DLD1 (cell line): ENCODE measurements around the gene ZNF778.
"Not testable (repeated sequence)": the region's sequence is repeated elsewhere in the genome, so short reads cannot be mapped to it uniquely, and the experiment has no call there.

Experiments used
- in situ Hi-C: cut with HindIII; loops from 2 replicates; pipeline ENCODE4 v1.10.0; 2017; ENCODE audit warnings: low sequenced_read_pairs

ZNF778 gene

DNA sequence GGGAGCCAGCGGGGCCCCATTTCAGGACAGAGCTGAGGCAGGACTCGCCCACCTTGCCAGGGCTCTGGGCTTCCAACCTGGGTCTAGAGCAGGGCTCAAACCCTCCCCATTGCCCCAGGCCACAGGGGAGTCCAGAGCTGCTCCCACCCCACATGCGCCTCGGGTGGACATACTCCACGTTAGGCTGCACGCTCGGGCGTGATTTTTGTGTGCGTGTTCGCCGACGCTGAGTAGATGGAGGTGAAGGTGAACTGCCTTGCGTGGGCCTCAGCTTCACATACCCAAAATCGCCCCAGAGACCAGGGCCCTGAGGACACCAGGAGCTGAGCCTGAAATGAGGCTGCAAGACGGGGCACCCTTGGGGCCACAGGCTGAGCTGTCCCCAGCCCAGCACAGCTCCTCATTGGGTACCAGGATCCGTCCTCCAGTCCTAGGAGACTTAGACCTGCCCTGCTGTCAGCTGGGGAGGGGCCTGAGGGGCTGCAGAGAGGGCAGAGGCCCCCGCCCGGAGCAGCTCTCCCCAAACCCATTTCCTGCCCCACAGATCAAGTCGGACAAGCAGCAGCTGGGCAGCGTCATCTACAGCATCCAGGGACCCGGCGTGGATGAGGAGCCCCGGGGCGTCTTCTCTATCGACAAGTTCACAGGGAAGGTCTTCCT, 37.7 kb upstream of the ZNF778 start:
- in situ Hi-C loops: no loop called here

DNA sequence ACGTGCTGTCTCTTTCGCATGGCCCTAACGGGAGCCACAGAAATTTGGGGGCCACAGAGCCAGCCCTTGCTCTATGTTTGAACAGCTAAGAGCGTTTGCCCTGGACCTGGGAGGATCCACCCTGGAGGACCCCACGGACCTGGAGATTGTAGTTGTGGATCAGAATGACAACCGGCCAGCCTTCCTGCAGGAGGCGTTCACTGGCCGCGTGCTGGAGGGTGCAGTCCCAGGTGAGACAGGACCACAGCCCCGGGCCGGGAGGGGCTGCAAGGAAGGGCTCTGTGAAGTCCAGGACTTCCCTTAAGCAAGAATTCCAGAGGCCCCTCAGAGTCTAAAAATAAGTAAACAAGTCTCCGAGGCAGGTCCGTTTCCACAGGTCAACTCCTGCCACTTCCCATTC, 34.0 kb upstream of the ZNF778 start:
- in situ Hi-C loops: no loop called here

DNA sequence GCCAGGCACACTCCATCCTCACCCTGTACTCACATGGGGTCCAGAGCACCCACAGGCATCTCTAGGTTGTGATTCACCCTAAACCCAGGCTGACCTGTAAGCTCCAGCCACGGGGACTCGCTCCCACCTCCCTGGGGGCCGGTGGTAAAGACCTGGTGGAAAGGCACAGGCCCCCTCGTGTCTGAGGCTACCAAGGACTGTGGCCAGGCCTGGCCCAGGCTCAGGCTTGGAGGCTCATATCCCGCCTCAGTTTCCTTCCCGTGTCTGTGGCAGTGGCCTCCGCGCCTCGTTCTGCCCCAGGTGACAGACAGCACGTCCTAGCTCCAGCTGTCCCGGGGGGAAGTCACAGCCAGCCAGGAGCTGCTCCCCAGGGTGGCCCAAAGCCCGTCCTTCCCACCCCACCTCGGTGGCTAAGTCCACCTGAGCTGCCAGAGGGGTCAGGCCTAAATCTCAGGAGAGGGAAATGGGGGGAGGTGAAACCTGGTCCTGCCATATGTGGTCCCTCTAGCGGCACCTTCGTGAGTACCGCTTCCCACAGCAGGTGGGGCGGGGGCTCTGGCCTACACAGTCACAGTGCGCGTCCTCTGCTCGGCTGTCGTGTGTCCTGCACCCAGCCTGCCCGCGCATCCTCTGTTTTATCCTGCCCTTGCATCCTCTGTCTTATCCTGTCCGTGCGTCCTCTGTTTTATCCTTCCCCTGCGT, 33.4 kb upstream of the ZNF778 start:
- in situ Hi-C loops: no loop called here

GRCh38 chr16:89184677-89184932, 32.9 kb upstream of the ZNF778 start:
- in situ Hi-C loops: no loop called here

GRCh38 chr16:89184933-89185794, 32.3 kb upstream of the ZNF778 start:
- in situ Hi-C loops: no loop called here

DNA sequence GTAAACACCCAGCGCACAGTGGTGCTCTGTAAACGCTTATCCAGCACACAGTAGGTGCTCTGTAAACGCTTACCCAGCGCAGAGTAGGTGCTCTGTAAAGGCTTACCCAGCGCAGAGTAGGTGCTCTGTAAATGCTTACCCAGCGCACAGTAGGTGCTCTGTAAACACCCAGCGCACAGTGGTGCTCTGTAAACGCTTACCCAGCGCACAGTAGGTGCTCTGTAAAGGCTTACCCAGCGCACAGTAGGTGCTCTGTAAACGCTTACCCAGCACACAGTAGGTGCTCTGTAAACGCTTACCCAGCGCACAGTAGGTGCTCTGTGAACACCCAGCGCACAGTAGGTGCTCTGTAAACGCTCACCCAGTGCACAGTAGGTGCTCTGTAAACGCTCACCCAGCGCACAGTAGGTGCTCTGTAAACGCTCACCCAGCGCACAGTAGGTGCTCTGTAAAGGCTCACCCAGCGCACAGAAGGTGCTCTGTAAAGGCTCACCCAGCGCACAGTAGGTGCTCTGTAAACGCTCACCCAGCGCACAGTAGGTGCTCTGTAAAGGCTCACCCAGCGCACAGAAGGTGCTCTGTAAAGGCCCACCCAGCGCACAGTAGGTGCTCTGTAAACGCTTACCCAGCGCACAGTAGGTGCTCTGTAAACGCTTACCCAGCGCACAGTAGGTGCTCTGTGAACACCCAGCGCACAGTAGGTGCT, 31.5 kb upstream of the ZNF778 start:
- in situ Hi-C loops: not testable (repeated sequence)

DNA sequence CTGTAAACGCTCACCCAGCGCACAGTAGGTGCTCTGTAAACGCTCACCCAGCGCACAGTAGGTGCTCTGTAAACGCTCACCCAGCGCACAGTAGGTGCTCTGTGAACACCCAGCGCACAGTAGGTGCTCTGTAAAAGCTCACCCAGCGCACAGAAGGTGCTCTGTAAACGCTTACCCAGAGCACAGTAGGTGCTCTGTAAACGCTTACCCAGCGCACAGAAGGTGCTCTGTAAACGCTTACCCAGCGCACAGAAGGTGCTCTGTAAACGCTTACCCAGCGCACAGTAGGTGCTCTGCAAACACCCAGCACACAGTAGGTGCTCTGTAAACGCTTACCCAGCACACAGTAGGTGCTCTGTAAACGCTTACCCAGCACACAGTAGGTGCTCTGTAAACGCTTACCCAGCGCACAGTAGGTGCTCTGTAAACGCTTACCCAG, 30.9 kb upstream of the ZNF778 start:
- in situ Hi-C loops: not testable (repeated sequence)

DNA sequence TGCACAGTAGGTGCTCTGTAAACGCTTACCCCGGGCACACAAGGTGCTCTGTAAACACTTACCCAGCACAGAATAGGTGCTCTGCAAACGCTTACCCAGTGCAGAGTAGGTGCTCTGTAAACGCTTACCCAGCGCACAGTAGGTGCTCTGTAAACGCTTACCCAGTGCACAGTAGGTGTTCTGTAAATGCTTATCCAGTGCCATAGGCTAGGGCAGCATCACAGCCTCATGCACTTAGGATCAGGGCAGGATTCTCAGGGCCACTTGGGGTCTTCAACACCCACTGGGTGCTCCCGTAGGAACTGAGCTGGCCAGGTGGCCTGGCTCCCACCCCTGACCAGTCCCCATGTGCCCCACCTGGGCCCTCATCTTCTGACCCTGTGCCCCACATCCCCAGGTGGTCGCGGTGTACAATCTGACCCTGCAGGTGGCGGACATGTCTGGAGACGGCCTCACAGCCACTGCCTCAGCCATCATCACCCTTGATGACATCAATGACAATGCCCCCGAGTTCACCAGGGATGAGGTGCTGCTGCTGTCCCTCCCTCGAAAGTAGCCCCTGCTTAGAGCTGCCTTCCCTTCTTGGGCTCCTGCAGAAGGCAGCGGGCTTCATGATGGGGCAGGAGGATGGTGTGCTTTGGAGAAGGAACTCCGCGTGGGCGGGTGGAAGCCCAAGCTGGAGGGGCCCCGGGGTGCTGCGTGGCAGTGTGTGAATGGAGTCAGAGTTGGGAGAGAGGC, 30.3 kb upstream of the ZNF778 start:
- in situ Hi-C loops: no loop called here

- in situ Hi-C loops: no loop called here
Observed at GRCh38 chr16:89187770-89188392, 29.6 kb upstream of the ZNF778 start.

GRCh38 chr16:89188471-89189357, 28.8 kb upstream of the ZNF778 start:
- in situ Hi-C loops: not testable (repeated sequence)

- in situ Hi-C loops: no loop called here
Observed at GRCh38 chr16:89189358-89190025, 28.0 kb upstream of the ZNF778 start.

DNA sequence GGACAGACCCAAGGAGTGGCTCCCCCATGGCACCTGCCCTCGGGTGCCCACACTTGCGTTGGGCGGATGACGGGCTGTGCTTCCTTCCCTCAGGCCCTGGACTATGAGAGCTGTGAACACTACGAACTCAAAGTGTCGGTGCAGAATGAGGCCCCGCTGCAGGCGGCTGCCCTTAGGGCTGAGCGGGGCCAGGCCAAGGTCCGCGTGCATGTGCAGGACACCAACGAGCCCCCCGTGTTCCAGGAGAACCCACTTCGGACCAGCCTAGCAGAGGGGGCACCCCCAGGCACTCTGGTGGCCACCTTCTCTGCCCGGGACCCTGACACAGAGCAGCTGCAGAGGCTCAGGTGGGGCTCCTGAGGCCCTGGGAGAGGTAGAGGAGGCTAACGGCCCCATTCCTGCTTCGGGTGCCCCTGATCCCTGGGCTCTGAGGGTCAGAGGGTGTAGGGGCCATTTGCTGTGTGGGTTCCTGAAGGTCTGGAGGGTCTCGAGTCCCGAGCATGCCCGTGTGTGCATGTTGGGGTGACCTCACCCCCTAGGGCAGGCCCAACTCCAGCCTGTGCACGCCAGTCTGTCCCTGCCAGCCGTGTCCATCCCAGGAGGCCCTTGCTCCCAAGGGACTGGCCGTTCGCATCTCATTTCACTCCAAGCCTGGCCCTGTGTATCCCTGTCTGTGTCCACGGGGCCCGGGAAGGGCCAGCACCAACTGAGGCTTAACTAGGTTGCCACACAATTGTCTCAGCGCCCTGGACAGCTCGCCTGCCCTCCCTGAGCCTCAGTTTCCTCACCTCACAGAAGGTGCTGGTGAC, 27.1 kb upstream of the ZNF778 start:
- in situ Hi-C loops: no loop called here

DNA sequence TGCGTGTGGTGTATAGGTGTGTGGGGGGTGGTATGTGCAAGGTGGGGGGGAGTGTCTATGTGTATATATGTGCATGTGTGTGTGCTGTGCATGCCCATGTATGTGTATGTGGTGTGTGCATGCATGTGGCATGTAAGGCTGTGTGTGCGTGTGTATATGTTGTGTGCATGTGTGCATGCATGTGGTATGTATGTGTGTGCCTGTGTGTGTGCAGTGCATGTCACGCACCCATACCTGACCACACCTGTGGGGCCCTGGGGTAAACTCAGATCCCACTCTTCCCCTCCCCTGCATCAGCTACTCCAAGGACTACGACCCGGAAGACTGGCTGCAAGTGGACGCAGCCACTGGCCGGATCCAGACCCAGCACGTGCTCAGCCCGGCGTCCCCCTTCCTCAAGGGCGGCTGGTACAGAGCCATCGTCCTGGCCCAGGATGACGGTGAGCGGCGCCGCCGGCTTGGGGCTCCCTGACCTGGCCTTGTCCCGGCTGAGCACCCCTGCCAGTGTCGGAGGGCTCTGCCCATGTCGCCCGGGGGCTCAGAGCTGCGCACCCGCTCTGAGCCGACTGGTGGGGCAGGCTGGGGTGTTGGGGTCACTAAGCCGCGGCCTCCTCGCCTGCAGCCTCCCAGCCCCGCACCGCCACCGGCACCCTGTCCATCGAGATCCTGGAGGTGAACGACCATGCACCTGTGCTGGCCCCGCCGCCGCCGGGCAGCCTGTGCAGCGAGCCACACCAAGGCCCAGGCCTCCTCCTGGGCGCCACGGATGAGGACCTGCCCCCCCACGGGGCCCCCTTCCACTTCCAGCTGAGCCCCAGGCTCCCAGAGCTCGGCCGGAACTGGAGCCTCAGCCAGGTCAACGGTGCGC, 26.2 kb upstream of the ZNF778 start:
- in situ Hi-C loops: no loop called here

DNA sequence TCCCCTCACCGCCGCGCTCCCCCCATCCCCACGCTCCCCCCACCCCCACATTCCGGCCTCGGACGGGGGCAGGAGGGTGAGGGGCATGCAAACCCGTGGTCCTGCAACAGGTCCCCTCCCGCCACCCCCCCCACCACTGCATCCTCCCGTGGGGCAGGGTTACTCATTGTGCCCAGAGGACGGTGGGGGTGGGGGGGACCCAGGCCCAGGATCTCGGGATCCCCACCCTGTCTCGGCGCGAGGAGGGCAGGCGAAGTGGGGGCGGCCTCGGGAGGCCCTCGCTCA, 25.7 kb upstream of the ZNF778 start:
- in situ Hi-C loops: no loop called here

DNA sequence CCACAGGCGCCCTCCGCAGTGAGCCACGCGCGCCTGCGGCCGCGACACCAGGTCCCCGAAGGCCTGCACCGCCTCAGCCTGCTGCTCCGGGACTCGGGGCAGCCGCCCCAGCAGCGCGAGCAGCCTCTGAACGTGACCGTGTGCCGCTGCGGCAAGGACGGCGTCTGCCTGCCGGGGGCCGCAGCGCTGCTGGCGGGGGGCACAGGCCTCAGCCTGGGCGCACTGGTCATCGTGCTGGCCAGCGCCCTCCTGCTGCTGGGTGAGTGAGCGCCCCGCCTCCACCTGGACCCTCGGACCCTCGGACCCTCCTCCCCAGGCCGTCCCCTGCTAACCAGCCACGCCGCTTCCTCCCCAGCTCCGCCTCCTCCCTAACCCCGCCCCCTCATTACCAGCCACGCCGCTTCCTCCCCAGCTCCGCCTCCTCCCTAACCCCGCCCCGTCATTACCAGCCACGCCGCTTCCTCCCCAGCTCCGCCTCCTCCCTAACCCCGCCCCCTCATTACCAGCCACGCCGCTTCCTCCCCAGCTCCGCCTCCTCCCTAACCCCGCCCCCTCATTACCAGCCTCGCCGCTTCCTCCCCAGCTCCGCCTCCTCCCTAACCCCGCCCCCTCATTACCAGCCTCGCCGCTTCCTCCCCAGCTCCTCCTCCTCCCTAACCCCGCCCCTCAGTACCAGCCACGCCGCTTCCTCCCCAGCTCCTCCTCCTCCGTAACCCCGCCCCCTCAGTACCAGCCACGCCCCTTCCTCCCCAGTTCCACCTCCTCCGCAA, 25.1 kb upstream of the ZNF778 start:
- in situ Hi-C loops: not testable (repeated sequence)

GRCh38 chr16:89192956-89193575, 24.4 kb upstream of the ZNF778 start:
- in situ Hi-C loops: no loop called here
